M059J (cell line): Measurements from ENCODE around the gene RPS13. TPM values are rescaled to one million over a fixed set of nuclear protein-coding genes. Genes with fewer than 3 reads are reported as not detected.
"Not testable (repeated sequence)": the region's sequence is repeated elsewhere in the genome, so short reads cannot be mapped to it uniquely, and the experiment has no call there.

Source experiments
- DNase-seq: peaks from one replicate; pipeline ENCODE4 v3.0.0-alpha.2; 2012; ENCODE audit warnings: low read depth
- total RNA-seq: library from RNA; depleted of rRNA; stranded (reverse); fragments of >200 nt; shearing (Covaris generic); gene quantifications from 2 replicates; pipeline ENCODE4 v1.2.3, GENCODE V29; 2014; rRNA removed

Gene RPS13
- 1,685 and 1,818 TPM in 2 replicates for total RNA-seq

DNA sequence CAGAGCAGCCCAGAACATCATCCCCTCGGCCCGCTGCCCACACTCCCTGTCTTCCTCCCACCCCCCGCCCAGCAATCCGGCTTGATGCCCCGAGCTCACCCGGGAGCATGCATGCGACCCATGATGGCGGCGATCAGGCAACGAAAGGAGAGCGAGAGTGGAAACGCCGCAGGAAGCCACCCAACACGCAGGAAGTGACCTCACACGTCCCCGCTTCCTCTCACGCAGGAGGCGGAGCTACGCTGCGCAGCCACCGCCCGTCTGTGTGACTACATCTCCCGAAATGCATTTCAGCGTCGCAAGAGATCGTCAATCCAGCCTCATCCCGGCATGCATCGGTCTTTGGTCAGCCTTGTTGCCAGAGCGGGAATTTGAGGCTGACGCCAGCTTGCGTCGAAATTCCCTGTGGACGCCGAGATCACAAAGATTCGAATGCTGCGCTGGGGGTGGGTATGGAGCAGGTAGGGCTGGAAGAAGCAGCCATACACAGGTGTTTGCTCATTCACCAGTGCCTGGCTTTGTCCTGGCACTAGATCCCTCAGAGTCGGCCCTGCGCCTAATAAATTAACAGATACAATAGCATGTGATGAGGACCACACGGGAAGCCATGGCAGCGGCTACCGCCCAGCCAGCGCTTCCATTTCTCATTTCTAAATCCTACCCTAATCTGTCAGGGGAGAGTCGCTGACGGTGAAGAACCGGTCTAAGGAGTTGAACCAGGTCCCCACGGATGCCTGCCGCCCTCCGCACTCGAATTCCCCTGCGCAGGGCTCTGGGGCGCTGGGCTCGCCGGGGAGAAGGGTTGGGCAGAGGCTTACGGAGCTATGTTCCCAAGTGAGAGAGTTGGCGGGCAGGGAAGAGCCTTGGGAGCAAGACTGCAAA lies at the start of gene RPS13:
Gene RPS13 (minus strand): TSS at position 148 of the 882 bp plus-strand sequence. CDS start 26 bp downstream, at position 122.
- DNase-seq = peak; percentile 99

DNA sequence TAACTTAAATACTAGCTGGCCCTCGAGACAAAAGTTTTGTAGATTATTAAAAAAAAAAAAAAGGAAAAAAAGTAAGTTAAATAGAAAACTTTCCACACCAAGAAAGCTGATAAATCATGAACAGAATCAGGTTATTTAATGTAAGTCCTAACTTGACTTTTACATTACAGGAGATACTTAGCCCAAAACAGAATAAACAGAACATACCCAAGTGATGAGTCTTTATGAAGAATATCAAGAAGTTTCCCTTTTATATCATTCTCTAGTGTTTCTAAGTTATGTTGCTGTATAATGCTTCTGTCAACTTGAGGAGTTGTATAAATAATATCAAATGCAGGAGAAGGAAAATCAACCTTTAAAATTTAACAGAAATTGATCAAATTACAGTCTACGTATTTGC lies 44.5 kb upstream of the RPS13 start:
- DNase-seq = no peak

DNA sequence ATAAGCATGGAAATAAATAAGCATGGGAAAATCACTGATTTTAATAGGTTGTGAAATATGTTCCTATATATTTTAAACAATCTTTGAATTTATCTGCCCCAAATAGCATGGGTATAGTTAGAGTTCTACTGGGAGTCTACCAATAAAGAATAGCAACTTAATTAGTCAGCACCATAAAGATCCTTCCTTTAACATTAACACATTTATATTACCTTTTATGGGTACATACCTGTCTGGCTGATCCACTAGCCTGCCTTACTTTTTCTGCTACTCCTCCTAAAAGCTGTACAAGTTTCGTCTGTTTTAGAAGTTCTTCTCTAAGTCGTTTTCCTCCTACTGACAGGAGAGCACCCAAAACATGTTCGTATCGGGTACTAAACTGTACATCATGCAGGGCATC lies 39.8 kb upstream of the RPS13 start:
- DNase-seq = no peak

DNA sequence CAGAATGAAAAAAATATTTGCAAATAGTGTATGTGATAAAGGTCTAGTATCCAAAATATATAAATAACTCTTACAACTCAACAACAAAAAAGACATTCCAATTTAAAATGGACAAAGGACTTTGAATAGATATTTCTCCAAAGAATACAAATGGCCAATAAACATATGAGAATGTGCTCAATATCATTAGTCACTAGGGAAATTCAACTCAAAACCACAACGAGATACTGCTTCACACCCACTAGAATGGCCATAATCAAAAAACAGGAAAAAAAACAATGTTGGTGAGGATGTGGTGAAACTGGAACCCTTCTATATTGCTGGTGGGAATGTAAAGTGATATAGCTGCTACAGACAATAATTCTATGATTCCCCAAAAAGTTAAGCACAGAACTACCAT lies 38.6 kb upstream of the RPS13 start:
- DNase-seq = no peak

DNA sequence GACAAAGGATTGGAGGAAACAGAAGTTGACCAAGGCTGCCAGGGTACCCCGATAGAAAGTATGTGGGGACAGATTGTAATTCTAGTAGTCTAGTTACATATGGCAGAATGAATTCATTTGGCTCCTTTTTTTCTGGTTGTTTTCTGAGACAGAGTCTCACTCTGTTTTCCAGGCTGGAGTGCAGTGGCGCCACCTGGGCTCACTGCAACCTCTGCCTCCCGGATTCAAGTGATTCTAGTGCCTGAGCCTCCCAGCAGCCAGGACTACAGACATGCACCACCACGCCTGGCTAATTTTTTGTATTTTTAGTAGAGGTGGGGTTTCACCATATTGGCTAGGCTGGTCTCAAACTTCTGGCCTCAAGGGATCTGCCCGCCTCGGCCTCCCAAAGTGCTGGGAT lies 30.3 kb upstream of the RPS13 start:
- not testable (repeated sequence) for DNase-seq

DNA sequence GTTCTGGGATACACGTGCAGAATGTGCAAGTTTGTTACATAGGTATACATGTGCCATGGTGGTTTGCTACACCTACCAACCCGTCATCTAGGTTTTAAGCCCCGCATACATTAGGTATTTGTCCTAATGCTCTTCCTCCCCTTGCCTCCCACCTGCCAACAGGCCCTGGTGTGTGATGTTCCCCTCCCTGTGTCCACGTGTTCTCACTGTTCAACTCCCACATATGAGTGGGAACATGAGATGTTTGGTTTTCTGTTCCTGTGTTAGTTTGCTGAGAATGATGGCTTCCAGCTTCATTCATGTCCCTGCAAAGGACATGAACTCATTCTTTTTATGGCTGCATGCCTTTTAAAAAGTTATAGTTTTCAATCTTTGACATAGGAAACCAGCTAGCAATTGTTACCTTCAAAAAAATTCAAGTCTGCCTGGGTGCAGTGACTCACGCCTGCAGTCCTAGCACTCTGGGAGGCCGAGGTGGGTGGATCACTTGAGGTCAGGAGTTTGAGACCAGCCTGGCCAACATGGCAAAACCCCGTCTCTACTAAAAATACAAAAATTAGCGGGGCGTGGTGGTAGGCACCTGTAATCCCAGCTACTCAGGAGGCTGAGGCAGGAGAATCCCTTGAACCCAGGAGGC lies 28.1 kb upstream of the RPS13 start:
- DNase-seq = not testable (repeated sequence)

DNA sequence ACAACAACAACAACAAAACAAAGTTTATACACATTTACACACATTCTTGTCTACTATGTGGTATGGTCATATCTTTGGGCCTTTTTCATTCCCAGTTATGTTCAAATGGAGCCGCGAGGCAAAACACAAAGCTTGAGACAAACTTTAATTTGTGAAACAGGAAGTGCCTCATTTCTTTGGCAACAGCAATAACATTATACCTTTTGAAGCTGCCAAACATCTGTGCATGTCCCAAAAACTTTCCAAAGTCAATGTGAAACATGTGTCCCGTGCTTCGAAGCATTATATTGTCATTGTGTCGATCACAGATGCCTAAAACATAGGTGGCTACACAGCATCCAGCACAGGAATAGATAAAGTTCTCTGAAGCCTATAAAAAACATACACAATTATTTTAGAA lies 25.0 kb upstream of the RPS13 start:
- DNase-seq = no peak

DNA sequence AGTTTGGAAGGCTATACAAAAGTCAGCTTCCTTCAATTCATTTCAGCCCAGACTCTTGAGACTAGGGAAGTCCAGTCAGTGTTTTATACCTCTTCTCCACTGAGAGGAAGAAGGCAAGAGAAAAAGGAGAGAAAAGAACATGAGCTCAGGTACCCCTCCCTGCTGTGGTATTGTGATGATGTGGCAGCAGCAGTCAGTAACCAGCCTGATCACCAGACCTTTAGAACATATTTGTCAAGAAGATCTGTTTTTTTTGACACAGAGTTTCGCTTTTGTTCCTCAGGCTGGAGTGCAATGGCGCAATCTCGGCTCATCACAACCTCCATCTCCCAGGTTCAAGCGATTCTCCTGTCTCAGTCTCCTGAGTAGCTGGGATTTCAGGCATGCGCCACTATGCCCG lies 21.2 kb upstream of the RPS13 start:
- no peak for DNase-seq

DNA sequence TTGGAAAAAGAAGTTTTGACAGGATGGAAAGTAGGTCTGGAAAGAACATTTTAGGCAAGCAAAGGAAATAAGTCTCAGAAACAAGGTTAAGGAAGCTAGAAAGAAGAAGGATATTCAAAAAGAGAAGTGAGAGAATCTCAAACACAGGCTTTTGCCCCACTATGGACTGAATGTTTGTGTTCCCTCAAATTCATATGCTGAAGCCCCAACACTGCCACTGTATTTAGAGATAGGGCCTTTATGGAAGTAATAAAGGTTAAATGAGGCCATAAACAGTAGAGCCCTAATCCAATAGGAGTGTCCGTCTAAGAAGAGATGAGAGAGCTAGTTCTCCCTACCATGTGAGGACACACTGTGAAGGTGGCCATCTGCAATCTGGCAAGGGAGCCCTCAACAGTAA lies 20.6 kb upstream of the RPS13 start:
- DNase-seq = no peak

DNA sequence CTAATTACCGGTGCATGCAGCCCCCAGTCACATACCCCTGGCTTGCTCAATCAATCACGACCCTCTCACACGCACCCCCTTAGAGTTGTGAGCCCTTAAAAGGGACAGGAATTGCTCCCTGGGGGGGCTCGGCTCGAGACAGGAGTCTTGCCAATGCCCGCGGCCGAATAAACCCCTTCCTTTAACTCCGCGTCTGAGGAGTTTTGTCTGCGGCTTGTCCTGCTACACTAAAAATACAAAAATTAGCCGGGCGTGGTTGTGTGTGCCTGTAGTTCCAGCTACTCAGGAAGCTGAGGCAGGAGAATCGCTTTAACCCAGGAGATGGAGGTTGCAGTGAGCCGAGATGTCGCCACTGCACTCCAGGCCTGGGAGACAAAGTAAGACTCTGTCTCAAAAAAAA lies 8.5 kb upstream of the RPS13 start:
- not testable (repeated sequence) for DNase-seq

DNA sequence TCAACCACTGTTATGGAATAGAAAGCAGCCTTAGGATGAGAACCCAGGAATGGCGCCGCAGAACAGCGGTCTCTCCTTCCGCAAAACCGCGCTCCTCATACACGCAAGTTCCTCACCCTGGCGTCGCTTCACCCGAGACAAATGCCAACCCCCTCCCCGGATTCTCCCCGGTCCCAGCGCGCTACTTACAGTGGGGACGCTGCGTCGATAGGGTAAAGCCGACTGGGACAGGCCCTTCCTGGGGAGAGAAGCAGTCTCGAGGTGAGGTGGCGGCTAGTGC lies 287 bp downstream of the RPS13 start:
- DNase-seq = no peak

DNA sequence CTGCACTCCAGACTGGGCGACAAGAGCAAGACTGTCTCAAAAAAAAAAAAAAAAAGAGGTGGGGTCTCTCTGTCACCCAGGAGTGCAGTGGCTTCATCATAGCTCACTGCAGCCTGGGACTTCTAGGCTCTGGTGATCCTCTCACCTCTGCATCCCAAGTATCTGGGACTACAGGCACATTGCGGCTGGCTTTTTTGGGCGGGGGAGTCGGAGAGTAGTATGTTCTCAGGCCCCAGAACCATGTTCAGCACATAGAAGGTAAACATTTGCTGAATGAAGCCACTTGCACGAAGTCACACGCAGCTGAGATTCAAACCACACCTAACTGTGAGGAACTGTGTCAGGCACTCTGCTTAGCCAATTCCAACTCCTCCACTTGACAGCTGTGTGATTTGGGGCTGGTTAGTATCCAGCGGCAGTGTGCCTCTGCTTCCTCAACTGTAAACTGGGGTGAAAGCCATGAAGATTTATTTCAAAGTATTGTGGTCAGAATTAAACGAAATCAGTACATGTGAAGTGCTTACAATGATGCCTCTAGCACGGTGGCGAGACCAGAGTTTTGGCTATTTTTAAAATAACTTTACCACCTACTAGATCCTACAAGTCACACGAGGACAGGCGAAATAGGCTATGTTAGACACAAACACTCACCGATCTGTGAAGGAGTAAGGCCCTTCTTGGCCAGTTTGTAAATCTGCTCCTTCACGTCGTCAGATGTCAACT lies 789 bp downstream of the RPS13 start:
- DNase-seq = no peak

DNA sequence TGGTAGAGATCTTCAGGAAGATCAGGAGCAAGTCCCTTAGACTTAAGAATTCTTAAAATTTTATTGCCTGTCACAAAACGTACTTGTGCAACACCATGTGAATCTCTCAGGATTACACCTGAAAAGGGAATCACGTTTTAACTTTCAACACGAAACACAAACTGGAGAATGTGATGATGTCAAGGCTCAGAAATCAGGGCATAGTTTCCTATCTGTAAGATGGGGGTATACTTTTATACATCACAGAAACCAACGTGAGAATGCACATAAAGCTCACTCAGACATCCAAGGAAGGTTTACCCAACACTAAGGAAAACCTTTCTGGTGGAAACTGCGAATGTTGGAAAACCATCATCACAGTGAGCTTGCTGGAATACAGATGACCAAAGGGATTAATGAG lies 2.0 kb downstream of the RPS13 start:
- DNase-seq = no peak

DNA sequence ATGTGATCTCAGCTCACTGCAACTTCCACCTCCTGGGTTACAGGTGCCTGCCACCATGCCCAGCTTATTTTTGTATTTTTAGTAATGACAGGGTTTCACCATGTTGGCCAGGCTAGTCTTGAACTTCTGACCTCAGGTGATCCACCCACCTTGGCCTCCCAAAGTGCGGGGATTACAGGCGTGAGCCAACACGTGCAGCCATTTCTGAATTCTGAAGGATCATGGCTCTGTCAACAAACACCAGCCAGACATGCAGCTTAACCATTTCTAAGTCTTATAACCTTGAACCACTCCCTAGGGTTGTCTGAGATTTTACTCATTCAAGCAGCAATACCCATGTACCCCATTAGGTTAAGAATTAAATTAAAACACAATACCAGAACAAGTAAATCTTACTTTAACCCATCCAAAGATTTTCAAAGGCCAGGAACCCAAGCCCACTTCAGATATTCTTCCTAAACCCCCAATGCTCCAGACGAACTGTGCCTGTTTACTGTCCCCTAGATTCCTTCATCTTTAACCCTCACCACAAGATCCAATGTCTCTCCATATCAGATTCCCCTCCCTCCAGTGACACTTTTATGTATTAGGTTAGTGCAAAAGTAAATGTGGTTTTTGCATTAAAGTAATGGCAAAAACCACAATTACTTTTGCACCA lies 4.0 kb downstream of the RPS13 start:
- no peak for DNase-seq

DNA sequence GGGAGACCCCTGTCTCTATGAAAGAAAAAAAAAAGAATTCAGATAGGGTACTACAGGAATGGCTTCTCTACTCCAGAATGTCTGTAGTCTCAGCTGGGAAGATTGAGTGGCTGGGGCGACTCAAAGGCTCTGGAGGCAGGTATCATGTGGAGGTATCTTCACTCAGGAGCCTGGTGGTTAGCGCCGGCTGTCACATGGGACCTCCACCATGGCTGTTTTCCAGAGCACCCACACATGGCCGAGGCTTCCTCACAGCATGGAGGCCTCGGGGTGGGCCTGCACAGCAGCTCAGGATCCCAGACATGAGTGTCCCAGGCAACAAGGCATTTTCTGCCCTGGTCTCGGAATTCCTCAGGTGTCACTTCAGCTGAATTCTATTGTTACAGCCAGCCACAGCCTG lies 10.1 kb downstream of the RPS13 start:
- no peak for DNase-seq

DNA sequence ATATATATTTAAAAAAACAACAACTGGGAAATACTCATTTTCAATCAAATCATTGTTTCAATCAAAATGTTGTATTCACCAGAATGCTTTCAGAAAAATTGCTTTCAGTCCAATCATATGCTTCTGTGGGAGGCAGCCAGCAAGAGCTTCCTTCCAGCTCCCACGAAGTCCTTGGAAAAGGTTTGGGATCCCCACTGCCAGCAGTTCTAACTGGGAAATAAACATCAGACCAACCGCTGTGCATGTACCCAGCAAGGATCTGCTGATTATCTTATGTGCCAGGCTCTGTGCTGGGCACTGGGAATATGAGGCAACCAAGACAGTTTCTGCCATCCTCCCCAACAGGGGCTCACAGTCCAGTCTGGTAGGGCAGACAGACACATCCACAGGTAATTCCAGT lies 10.8 kb downstream of the RPS13 start:
- DNase-seq = no peak

DNA sequence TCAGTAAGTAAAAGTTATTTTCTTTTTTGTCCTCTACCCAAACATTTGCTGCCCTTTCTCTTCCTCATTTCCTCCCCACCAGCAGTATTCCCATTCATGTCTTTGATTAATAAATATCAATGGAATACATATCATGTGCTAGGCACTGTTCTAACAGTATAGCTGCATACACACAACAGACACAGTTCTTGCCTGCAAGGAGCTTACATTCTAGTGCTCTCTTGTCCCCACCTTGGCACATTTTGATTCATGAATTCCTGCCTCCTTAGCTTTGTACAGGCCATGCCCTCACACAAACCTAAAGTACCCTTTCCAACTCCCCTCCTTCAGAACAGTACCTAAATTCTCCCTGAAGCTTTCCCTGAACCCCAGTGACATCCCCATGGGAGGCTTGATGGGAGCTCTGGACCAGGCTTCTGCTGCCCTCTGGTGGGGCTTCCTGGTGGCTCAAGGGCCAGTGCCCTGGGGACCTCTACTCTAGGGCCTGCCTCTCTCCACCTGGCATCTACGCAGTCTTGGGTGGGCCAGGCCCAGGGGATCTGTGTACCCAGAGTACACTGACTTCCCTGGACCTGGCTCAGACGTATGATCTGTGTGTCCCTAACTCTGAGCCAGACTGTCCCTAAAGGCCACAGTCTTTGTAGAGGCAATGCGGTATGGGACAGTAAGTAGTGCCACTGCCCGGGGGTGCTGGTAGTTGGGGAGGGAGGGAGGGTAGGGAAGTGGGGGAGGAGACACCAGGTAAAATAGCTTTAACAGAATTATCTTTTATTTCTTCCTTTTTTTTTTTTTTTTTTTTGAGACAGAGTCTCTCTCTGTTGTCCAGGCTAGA lies 14.1 kb downstream of the RPS13 start:
- peak; percentile 58 for DNase-seq

DNA sequence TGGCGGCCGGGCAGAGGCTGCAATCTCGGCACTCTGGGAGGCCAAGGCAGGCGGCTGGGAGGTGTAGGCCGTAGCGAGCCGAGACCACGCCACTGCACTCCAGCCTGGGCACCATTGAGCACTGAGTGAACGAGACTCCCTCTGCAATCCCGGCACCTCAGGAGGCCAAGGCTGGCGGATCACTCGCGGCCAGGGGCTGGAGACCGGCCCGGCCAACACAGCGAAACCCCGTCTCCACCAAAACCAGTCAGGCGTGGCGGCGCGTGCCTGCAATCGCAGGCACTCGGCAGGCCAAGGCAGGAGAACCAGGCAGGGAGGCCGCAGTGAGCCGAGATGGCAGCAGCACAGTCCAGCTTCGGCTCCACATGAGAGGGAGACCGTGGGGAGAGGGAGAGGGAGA lies 26.3 kb downstream of the RPS13 start:
- DNase-seq = not testable (repeated sequence)

DNA sequence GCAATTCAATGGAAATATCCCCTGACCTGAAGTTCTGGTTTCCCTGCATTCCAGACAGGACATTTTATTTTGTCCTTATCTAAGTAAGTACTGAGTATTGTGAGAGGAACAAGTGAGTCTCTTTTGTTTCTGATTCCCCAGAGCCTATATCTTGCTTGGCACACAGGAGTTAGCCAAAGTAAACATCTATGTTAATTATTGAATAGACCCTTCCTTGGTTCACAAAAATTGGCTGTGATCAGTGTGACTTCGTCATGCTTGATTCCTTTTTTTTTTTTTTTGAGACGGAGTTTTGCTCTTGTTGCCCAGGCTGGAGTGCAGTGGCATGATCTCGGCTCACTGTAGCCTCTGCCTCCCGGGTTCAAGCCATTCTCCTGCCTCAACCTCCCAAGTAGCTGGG lies 29.0 kb downstream of the RPS13 start:
- not testable (repeated sequence) for DNase-seq

DNA sequence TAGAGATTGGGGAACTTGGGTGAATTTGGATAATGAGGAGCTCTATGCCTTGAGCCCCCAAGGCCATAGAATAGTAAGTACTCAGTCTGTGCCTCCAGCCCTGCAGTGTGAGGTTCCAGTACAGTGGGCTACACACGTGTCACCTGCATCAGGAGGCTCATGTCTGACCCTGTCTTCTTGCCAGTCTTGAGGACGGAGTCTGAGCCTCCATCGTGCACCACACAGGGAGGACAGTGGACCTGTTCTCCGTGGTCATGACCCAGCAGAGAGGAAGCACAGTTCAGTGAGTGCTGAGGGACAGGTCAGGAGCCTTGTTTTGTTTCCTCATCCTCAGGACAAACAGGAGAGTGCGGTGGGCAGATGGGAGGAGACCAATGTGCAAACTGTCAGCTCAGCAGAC lies 30.8 kb downstream of the RPS13 start:
- DNase-seq = no peak
